Urothelium cell line (cell line): Measurements from ENCODE around the gene ADAMTS8.

Experiments
- DNase-seq: peaks from one replicate; pipeline ENCODE4 v3.0.0; 2011; ENCODE audit warnings: low spot score, mixed read lengths
- FAIRE-seq: peaks from 2 replicates; lab custom pipeline; 2011; peaks lifted over from hg19 to GRCh38; lab: Jason Lieb, UNC

ADAMTS8 gene

GRCh38 chr11:130400781-130401483, 27.5 kb downstream of the ADAMTS8 start:
- FAIRE-seq (no peak), DNase-seq (no peak)

- FAIRE-seq (no peak), DNase-seq (no peak)
Observed at GRCh38 chr11:130399196-130399595, 29.2 kb downstream of the ADAMTS8 start.

- DNase-seq (no peak), FAIRE-seq (peak; percentile 5)
Observed at GRCh38 chr11:130397780-130398179, 30.6 kb downstream of the ADAMTS8 start.

DNA sequence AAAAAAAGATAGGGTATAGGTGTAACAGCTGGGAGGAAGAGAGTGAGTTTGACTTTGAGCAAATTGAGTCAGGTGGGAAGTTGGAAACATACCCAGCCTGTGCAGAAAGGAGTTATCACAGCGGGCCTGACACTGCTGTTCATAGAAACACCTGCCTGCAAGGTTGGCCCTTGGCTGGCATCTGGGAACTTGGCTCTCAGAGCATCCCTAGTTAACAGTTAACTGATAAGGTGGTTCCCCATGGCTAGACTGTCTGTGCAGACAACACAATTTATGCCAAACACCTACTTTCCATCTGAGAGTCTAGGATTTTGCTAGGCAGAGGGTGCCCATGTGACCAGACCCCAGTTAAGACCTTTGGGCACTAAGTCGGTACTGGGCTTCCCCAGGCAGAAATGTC, 31.4 kb downstream of the ADAMTS8 start:
- DNase-seq = no peak
- no peak for FAIRE-seq

- FAIRE-seq = no peak
Observed at GRCh38 chr11:130394615-130395014, 33.8 kb downstream of the ADAMTS8 start.

GRCh38 chr11:130391711-130392110, 36.7 kb downstream of the ADAMTS8 start:
- no peak for FAIRE-seq
- DNase-seq = no peak

More at GRCh38 chr11:130394615-130395014, 33.8 kb downstream of the ADAMTS8 start:
- DNase-seq = no peak

DNA sequence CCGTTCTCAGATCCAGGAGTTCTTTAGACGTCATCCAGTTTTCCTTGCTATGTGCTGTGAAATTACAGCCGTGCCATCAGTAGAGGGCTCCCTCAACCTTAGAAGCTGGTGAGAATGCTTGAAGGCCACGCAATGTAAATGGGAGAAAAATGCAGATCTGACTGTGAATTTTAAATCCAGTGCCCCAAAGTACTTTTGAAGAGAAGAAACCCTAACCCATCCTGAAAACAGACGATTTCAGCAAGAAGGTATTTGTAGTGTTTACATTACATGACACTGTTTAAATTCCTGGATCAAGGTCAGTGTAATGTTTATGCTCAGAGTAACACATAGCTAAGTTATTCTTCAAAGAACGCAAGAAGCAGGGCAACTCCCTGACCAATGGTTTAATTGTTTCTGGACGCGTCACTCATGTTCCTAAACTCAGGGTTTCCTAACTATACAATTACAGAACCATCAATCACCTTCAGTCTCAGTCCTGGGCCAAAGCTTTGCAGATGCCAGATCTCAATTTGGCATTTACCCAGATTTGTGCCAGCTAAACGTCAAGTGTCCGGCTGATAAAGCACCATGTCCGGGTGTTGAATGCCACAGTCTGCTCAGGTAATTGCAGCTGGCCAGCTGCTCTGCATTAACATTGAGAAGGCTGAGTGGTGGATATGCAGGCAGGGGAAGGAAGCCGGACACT, 38.2 kb downstream of the ADAMTS8 start:
- FAIRE-seq = no peak
- DNase-seq = peak; percentile 45

DNA sequence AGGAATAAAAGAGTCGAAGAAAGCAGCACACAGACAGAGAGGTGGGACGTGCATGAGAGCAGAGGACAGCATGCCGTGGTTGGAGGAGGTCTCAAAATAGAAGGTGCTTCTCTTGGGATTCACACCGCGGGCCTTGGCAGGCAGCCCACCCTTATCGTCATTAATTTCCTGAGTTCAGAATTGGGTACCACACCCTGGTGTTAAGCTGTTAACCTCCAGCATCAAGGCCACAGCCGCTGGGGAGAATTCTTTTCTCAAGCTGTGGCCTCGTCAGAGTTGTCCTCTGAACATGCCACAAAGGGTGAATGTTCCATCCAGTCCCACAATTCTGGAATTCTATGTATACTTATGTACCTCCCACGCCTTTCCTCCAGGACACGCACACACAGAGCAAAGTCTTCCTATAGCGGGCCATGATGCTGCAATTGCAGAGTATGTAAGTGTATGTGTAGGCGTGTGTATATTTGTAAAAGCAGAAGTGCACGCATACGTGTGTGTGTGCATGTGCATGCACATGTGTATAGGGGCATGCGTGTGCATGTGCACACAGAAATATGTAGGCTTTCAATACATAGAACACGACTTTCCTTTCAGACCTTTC, 39.0 kb downstream of the ADAMTS8 start:
- no peak for FAIRE-seq
- no peak for DNase-seq

DNA sequence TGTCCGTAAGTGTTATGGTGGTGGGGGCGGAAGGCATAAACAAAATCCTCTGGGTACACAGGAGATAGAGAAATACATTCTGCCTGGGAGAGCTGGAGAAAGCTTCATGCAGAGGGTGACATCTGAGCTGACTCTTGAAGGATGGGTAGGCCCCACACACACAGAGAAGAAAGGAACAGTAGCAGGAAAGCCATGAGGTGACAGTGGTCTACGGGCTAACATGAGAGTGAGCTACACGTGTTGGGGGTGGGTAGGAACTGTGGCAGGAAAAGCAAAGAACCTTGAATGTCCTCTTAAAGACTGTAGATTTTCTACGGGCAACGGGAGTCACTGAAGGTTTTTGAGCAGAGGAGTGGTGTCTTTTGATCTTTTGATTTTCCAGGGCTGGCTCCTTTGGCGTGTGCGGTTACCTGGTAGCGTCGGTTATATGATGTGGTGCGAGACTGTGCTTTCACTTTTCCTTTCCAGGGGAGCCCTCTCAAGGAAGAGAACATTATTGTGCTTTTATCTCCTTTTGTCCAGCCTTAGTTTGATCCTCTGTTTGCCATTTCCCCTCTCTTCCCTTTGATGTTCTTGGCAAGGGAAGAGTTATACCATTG, 39.7 kb downstream of the ADAMTS8 start:
- DNase-seq = no peak
- no peak for FAIRE-seq

DNA sequence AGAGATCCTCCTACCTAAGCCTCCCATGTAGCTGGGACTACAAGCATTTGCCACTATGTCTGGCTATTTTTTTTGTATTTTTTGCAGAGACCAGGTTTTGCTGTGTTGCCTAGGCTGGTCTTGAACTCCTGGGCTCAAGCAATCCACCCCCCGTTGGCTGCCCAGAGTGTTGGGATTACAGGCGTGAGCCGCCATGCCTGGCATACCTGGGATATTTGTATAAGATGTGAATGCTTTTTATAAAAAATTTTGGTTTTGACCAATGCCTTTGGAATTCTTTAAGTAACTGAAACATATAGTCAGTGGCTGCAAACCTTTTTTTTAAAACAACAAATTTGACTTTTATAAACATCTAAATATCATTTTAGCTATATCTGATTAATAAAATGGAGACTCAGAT, 42.4 kb downstream of the ADAMTS8 start:
- FAIRE-seq (no peak), DNase-seq (no peak)

- DNase-seq (peak; percentile 80), FAIRE-seq (peak; percentile 77)
Observed at GRCh38 chr11:130383344-130384211, 44.8 kb downstream of the ADAMTS8 start.

DNA sequence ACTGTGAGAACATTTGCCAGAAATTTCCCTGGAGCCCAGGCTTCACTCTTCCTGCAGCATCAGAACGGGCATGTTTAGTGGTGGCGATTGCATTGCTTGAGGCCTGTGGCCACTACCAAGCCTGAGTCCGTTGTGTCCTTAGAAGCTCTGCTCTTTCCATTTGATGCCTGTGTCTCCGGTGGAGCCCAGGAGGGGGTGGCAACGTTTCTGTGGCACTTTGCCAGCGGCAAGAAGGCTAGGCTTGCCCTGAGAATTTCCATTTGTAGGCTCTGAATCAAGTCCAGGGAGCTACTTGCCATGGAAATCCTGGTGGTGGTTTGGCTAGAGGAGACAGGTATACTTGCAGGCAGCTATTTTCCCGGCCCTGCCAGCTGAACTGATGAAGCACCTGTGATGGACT, 47.1 kb downstream of the ADAMTS8 start:
- no peak for FAIRE-seq

GRCh38 chr11:130380778-130381177, 47.6 kb downstream of the ADAMTS8 start:
- DNase-seq (no peak), FAIRE-seq (no peak)

More for the DNA sequence above, 47.1 kb downstream of the ADAMTS8 start:
- DNase-seq = no peak

- DNase-seq (no peak), FAIRE-seq (no peak)
Observed at GRCh38 chr11:130379276-130379675, 49.1 kb downstream of the ADAMTS8 start.

- FAIRE-seq = no peak
- DNase-seq = no peak
Observed at GRCh38 chr11:130370845-130371590, 57.4 kb downstream of the ADAMTS8 start.

DNA sequence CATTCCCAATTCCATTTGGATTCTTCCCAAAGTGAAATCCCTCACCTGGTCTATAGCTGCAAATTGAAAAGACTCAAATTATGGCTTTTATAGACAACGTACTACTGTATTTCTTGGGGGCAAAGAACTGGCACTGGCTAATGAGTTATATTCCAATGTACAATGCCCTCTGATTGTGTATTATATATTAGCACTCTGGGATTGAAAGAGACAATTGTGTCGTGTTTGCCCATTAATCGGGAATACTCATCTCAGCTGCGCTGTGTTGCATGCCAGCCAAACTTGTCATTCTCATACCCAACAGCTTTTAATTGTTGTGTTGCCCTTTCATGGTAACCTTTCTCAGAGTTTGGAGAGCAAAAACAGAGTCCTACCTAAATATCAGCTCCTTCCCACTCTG, 58.7 kb downstream of the ADAMTS8 start:
- FAIRE-seq (no peak), DNase-seq (no peak)

DNA sequence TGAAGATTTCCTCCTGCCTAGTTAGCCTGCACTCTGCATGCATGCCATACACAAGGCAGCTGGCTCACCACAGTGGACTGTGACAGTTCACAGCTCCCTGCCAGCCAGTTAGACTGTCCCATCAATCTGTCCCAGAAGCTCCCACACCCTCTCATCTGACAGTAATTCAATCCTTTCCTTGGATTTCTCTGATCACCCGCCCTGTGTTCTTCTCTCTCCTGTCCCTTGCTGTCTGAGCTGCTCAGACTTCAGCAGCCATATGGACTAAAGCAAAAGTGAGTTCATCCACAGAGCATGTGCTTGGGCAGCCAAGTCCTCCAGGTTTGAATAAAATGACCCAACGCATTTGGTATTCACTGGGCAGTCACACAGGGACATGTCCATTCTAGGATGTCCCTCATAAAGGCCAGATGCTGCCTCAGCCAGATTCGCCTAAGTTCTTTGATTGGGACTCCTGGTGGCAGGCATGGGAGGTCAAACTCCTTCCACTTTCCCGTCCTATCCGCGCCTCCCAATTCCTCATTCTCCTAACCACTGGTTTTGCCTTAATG, 59.2 kb downstream of the ADAMTS8 start:
- FAIRE-seq (no peak), DNase-seq (no peak)

DNA sequence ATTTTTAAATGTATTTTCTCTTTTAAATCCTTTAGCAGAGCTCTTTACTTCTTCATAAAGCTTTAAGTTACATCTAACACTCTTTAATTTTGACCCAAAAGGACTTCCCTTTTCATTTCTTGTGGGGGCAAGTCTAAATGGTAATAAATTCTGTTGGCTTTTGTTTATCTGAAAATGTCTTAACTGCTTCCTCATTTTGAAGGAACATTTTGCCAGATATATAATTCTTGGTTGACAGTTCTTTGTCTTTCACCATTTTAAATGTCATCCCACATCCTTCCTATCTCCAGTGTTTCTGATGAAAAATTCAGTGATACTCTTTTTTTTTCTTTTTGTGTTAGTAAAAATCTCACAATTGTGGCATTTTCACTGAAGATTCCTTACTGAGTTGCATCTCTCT, 69.0 kb downstream of the ADAMTS8 start:
- no peak for DNase-seq

DNA sequence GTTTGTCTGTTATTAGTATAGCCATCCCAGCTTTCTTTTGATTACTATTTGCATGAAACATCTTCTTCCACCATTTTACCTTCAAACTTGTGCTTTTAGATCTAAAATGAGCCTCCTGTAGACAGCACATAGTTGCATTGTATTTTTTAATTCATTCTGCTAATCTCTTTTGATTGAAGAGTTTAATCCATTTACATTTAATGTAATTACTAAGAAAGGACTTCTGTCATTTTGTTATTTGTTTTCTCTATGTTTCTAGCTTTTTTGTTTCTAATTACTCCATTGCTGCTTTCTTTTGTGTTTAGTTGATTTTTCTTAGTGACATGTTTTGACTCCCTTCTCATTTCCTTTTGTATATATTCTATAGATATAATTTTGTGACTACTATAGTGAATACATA, 70.0 kb downstream of the ADAMTS8 start:
- FAIRE-seq (no peak), DNase-seq (no peak)

More for the DNA sequence above, 69.0 kb downstream of the ADAMTS8 start:
- no peak for FAIRE-seq
